Measurements from ENCODE around the gene PLEKHA6. TPM values are rescaled to one million over a fixed set of nuclear protein-coding genes. Genes with fewer than 3 reads are reported as not detected.

Gene PLEKHA6
- polyA plus RNA-seq, 1 donor from 2014 or later, result 22.6 TPM

- H2AFZ ChIP-seq (ENCODE audit: low read depth, low read length), result no peak overlapping the region
- no peaks in the 10 kb centered on the region for H3K9me2 ChIP-seq (ENCODE audit: insufficient read depth, low read length)
- H3K9me3 ChIP-seq (ENCODE audit: low read length), result no peaks in the 10 kb centered on the region
- peaks cover 19% of the 10 kb centered on the region for H3K79me2 ChIP-seq (replicated peaks; ENCODE audit: insufficient read depth, low read length)
- no peaks in the 10 kb centered on the region for H3K27me3 ChIP-seq (ENCODE audit: insufficient read depth, low read depth, low read length)
- no peak overlapping the region for H3K9ac ChIP-seq (ENCODE audit: low read length)
- TF ChIP-seq RAD21 (conservative IDR thresholded peaks at IDR 0.05) (no peak), EP300 (conservative IDR thresholded peaks at IDR 0.05; ENCODE audit: poor library complexity, severe bottlenecking) (no peak), REST (IDR thresholded peaks at IDR 0.05; ENCODE audit: borderline replicate concordance) (no peak), EZH2 (IDR thresholded peaks at IDR 0.05; ENCODE audit: borderline replicate concordance, insufficient read depth, low read length, poor library complexity, severe bottlenecking) (no peak), MXI1 (conservative IDR thresholded peaks at IDR 0.05; ENCODE audit: poor library complexity, severe bottlenecking) (no peak), CTCF (IDR thresholded peaks at IDR 0.05; ENCODE audit: poor library complexity, severe bottlenecking) (no peak), POLR2AphosphoS5 (IDR thresholded peaks at IDR 0.05) (no peak), SMC3 (conservative IDR thresholded peaks at IDR 0.05; ENCODE audit: poor library complexity) (no peak), TAF1 (IDR thresholded peaks at IDR 0.05; ENCODE audit: low read depth) (no peak)
- H3F3A ChIP-seq (ENCODE audit: insufficient read depth, low read length, poor library complexity, severe bottlenecking), result no peaks in the 10 kb centered on the region
- H3K27ac ChIP-seq (ENCODE audit: low read length), result no peak overlapping the region
- no peak overlapping the region for H3K4me3 ChIP-seq (ENCODE audit: low read length)
- H3K4me2 ChIP-seq (ENCODE audit: low read length), result no peak overlapping the region
- H3K36me3 ChIP-seq (ENCODE audit: insufficient read depth, low read length), result no peaks in the 10 kb centered on the region
- H4K20me1 ChIP-seq (ENCODE audit: insufficient read depth), result peaks cover 6% of the 10 kb centered on the region
These were observed 74.8 kb downstream of the PLEKHA6 start for GRCh38 chr1:204284929-204285328.

GRCh38 chr1:204283711-204284651 lies 75.7 kb downstream of the PLEKHA6 start:
- Histone ChIP-seq H3K27ac (ENCODE audit: low read length) (no peak overlapping the region), H3K9me3 (ENCODE audit: low read length) (no peaks in the 10 kb centered on the region), H3K9ac (ENCODE audit: low read length) (no peak overlapping the region), H4K20me1 (ENCODE audit: insufficient read depth) (peaks cover 8% of the 10 kb centered on the region), H3K79me2 (replicated peaks; ENCODE audit: insufficient read depth, low read length) (peaks cover 18% of the 10 kb centered on the region), H3K36me3 (ENCODE audit: insufficient read depth, low read length) (no peaks in the 10 kb centered on the region), H3K9me2 (ENCODE audit: insufficient read depth, low read length) (no peaks in the 10 kb centered on the region), H3K4me2 (ENCODE audit: low read length) (no peak overlapping the region), H2AFZ (ENCODE audit: low read depth, low read length) (no peak overlapping the region), H3K27me3 (ENCODE audit: insufficient read depth, low read depth, low read length) (no peaks in the 10 kb centered on the region), H3K4me3 (ENCODE audit: low read length) (no peak overlapping the region), H3F3A (ENCODE audit: insufficient read depth, low read length, poor library complexity, severe bottlenecking) (no peaks in the 10 kb centered on the region)
- TF ChIP-seq REST (IDR thresholded peaks at IDR 0.05; ENCODE audit: borderline replicate concordance) (no peak), TAF1 (IDR thresholded peaks at IDR 0.05; ENCODE audit: low read depth) (no peak), EZH2 (IDR thresholded peaks at IDR 0.05; ENCODE audit: borderline replicate concordance, insufficient read depth, low read length, poor library complexity, severe bottlenecking) (no peak), POLR2AphosphoS5 (IDR thresholded peaks at IDR 0.05) (no peak), RAD21 (conservative IDR thresholded peaks at IDR 0.05) (no peak), CTCF (IDR thresholded peaks at IDR 0.05; ENCODE audit: poor library complexity, severe bottlenecking) (no peak), SMC3 (conservative IDR thresholded peaks at IDR 0.05; ENCODE audit: poor library complexity) (no peak), EP300 (conservative IDR thresholded peaks at IDR 0.05; ENCODE audit: poor library complexity, severe bottlenecking) (no peak), MXI1 (conservative IDR thresholded peaks at IDR 0.05; ENCODE audit: poor library complexity, severe bottlenecking) (no peak)

All from neural cell (in vitro differentiated cells).